SU-DHL-6 (cell line): ENCODE data around the gene MARCHF4.

Experiments
- H2AFZ ChIP-seq: fragments of 200-600 bp; sonication (generic); 2 replicates; pipeline ENCODE4 v1.6.1; 2014; ENCODE audit warnings: low read depth, mild to moderate bottlenecking, moderate library complexity, mixed read lengths, antibody characterized with exemption, low read length; ENCODE audit not compliant: severe bottlenecking
- H3F3A ChIP-seq: fragments of 200-600 bp; shearing (Covaris generic); 2 replicates; pipeline ENCODE4 v1.6.0; 2016; ENCODE audit warnings: antibody characterized with exemption, mild to moderate bottlenecking; ENCODE audit not compliant: insufficient read depth
- H3K27ac ChIP-seq: fragments of 200-600 bp; sonication (generic); 2 replicates; pipeline ENCODE4 v1.5.1; 2016; ENCODE audit warnings: low read depth, mild to moderate bottlenecking, low read length, moderate library complexity, mixed read lengths
- H3K27me3 ChIP-seq: fragments of 200-600 bp; sonication (generic), shearing (Covaris generic); 2 replicates; pipeline ENCODE4 v1.6.0; 2014; ENCODE audit warnings: mild to moderate bottlenecking, low read length
- H3K36me3 ChIP-seq: fragments of 200-600 bp; sonication (generic); 2 replicates; pipeline ENCODE4 v1.6.1; 2014; ENCODE audit warnings: mild to moderate bottlenecking, low read length, mixed read lengths
- H3K4me2 ChIP-seq: fragments of 300-600, 200-600 bp; shearing (Covaris generic), sonication (generic); 2 replicates; pipeline ENCODE4 v1.6.0; 2014; ENCODE audit warnings: low read length, low read depth, mild to moderate bottlenecking; ENCODE audit not compliant: poor library complexity, severe bottlenecking
- H3K4me3 ChIP-seq: fragments of 200-600 bp; sonication (generic); 2 replicates; pipeline ENCODE4 v1.5.1; 2014; ENCODE audit warnings: antibody characterized with exemption, low read length, mild to moderate bottlenecking, mixed read lengths; ENCODE audit not compliant: insufficient read depth, poor library complexity, severe bottlenecking
- H3K79me2 ChIP-seq: fragments of 200-600 bp; sonication (generic); 2 replicates; pipeline ENCODE4 v1.6.1; 2014; ENCODE audit warnings: mild to moderate bottlenecking, low read length, moderate library complexity; ENCODE audit not compliant: insufficient read depth
- H3K9ac ChIP-seq: fragments of 200-600 bp; sonication (generic); 2 replicates; pipeline ENCODE4 v1.7.0; 2014; ENCODE audit warnings: mild to moderate bottlenecking, low read length
- H3K9me2 ChIP-seq: fragments of 200-600 bp; sonication (generic); replicated peaks from 2 replicates; pipeline ENCODE4 v1.6.1; 2014; ENCODE audit warnings: low read length; ENCODE audit not compliant: insufficient read depth
- H3K9me3 ChIP-seq: fragments of 200-600 bp; sonication (generic); 2 replicates; pipeline ENCODE4 v1.6.1; 2014; ENCODE audit warnings: low read length, mixed read lengths; ENCODE audit not compliant: insufficient read depth
- H4K20me1 ChIP-seq: fragments of 200-600 bp; sonication (generic); 2 replicates; pipeline ENCODE4 v1.6.1; 2014; ENCODE audit warnings: low read depth, mild to moderate bottlenecking, antibody characterized with exemption, low read length, moderate library complexity, mixed read lengths
- CTCF ChIP-seq: fragments of 200-600 bp; sonication (generic); IDR thresholded peaks from one replicate; pipeline ENCODE4 v1.5.1; 2017; ENCODE audit warnings: antibody characterized with exemption, mild to moderate bottlenecking, low read length, moderate library complexity; ENCODE audit not compliant: insufficient read depth, poor library complexity, severe bottlenecking
- EZH2phosphoT487 ChIP-seq: fragments of 200-600 bp; sonication (generic), shearing (Covaris generic); conservative IDR thresholded peaks from 2 replicates; pipeline ENCODE4 v1.6.1; 2018; ENCODE audit warnings: mild to moderate bottlenecking, antibody characterized with exemption, low read length, moderate library complexity, mixed read lengths

MARCHF4 gene

GRCh38 chr2:216404010-216404618 lies 31.8 kb upstream of the MARCHF4 start:
- H3K79me2 ChIP-seq: no peaks in the 10 kb centered on the region
- H3K4me3 ChIP-seq: no peak overlapping the region
- no peak overlapping the region for H2AFZ ChIP-seq
- no peaks in the 10 kb centered on the region for H3F3A ChIP-seq
- H3K27me3 ChIP-seq: no peaks in the 10 kb centered on the region
- no peak overlapping the region for H3K27ac ChIP-seq
- peak; percentile 47 for TF ChIP-seq CTCF
- no peak for TF ChIP-seq EZH2phosphoT487
- H3K4me2 ChIP-seq: no peak overlapping the region
- no peak overlapping the region for H3K9ac ChIP-seq
- H3K9me2 ChIP-seq: no peaks in the 10 kb centered on the region
- H3K9me3 ChIP-seq: no peaks in the 10 kb centered on the region
- H3K36me3 ChIP-seq: no peaks in the 10 kb centered on the region
- no peaks in the 10 kb centered on the region for H4K20me1 ChIP-seq

GRCh38 chr2:216402751-216403150 lies 30.5 kb upstream of the MARCHF4 start:
- H3K9ac ChIP-seq: no peak overlapping the region
- H2AFZ ChIP-seq: no peak overlapping the region

GRCh38 chr2:216399621-216400020 lies 27.3 kb upstream of the MARCHF4 start:
- Histone ChIP-seq H3K36me3 (no peaks in the 10 kb centered on the region), H3K9ac (no peak overlapping the region), H3K9me2 (no peaks in the 10 kb centered on the region), H3K79me2 (no peaks in the 10 kb centered on the region), H2AFZ (no peak overlapping the region), H3K27ac (no peak overlapping the region), H3K27me3 (no peaks in the 10 kb centered on the region), H3K4me2 (no peak overlapping the region), H3F3A (no peaks in the 10 kb centered on the region), H4K20me1 (no peaks in the 10 kb centered on the region), H3K4me3 (no peak overlapping the region), H3K9me3 (no peaks in the 10 kb centered on the region)
- TF ChIP-seq CTCF: no peak
- TF ChIP-seq EZH2phosphoT487: no peak

More at GRCh38 chr2:216402751-216403150, 30.5 kb upstream of the MARCHF4 start:
- Histone ChIP-seq H3K4me2 (no peak overlapping the region), H3F3A (no peaks in the 10 kb centered on the region), H3K9me2 (no peaks in the 10 kb centered on the region), H3K4me3 (no peak overlapping the region), H3K27me3 (no peaks in the 10 kb centered on the region), H3K79me2 (no peaks in the 10 kb centered on the region), H4K20me1 (no peaks in the 10 kb centered on the region), H3K27ac (no peak overlapping the region), H3K36me3 (no peaks in the 10 kb centered on the region), H3K9me3 (no peaks in the 10 kb centered on the region)
- TF ChIP-seq CTCF (no peak), EZH2phosphoT487 (no peak)
